ENCODE results near the gene PLXND1.

The PLXND1 gene

GRCh38 chr3:129581623-129582022 lies 24.9 kb downstream of the PLXND1 start:
- DNase-seq = no peak

GRCh38 chr3:129579991-129580390 lies 26.5 kb downstream of the PLXND1 start:
- DNase-seq = no peak

GRCh38 chr3:129577925-129578786 lies 28.3 kb downstream of the PLXND1 start:
- DNase-seq = no peak

- no peak for DNase-seq
These were observed 29.1 kb downstream of the PLXND1 start for GRCh38 chr3:129577366-129577765.

GRCh38 chr3:129576514-129577352 lies 29.7 kb downstream of the PLXND1 start:
- DNase-seq = peak; percentile 78

- no peak for DNase-seq
These were observed 30.5 kb downstream of the PLXND1 start for GRCh38 chr3:129575997-129576384.

- DNase-seq = no peak
These were observed 31.1 kb downstream of the PLXND1 start for GRCh38 chr3:129575233-129575996.

GRCh38 chr3:129574206-129574605 lies 32.3 kb downstream of the PLXND1 start:
- DNase-seq = no peak

GRCh38 chr3:129573493-129573892 lies 33.0 kb downstream of the PLXND1 start:
- DNase-seq = no peak

- DNase-seq = no peak
These were observed 33.9 kb downstream of the PLXND1 start for GRCh38 chr3:129572603-129573002.

- DNase-seq = no peak
These were observed 34.6 kb downstream of the PLXND1 start for GRCh38 chr3:129571605-129572547.

GRCh38 chr3:129569856-129570255 lies 36.6 kb downstream of the PLXND1 start:
- DNase-seq = no peak

- DNase-seq = no peak
These were observed 38.5 kb downstream of the PLXND1 start for GRCh38 chr3:129567939-129568338.

GRCh38 chr3:129567176-129567705 lies 39.2 kb downstream of the PLXND1 start:
- no peak for DNase-seq

- no peak for DNase-seq
These were observed 40.6 kb downstream of the PLXND1 start for GRCh38 chr3:129565902-129566301.

- no peak for DNase-seq
These were observed 41.4 kb downstream of the PLXND1 start for GRCh38 chr3:129564981-129565644.

GRCh38 chr3:129563850-129564535 lies 42.5 kb downstream of the PLXND1 start:
- DNase-seq = no peak

GRCh38 chr3:129563332-129563731 lies 43.1 kb downstream of the PLXND1 start:
- DNase-seq = no peak

- DNase-seq = no peak
These were observed 43.7 kb downstream of the PLXND1 start for GRCh38 chr3:129562803-129563202.

- no peak for DNase-seq
These were observed 44.7 kb downstream of the PLXND1 start for GRCh38 chr3:129561619-129562248.

All from NCI-H2029 (cell line).